H1 (cell line): Measurements from ENCODE around the gene CORO7. TPM values are rescaled to one million over a fixed set of nuclear protein-coding genes. Genes with fewer than 3 reads are reported as not detected.
A peak's percentile ranks its signal among the peaks of the same experiment; 100 is the strongest.

Source experiments
- CTCF ChIA-PET: fragments of 300-600 bp; sonication (Branson Sonifier 250); formaldehyde crosslinking; loops from one replicate; lab custom pipeline; 2021; ENCODE audit not compliant: partially characterized antibody; lab: Charles Lee
- POLR2A ChIA-PET: fragments of 300-600 bp; sonication (Branson Sonifier 250); formaldehyde crosslinking; loops from one replicate; lab custom pipeline; 2021; ENCODE audit warnings: inconsistent platforms; ENCODE audit not compliant: partially characterized antibody; lab: Charles Lee
- DNase-seq, 2 experiments: peaks; one replicate each; pipeline versions ENCODE4 v3.0.0 to v3.0.0-alpha.2; 2010 to 2022; ENCODE audit warnings: low spot score in 2 of 2, low read depth in 1 of 2, mixed read lengths in 1 of 2
- FAIRE-seq: peaks from 2 replicates; lab custom pipeline; 2011; peaks lifted over from hg19 to GRCh38; lab: Jason Lieb, UNC
- H2AFZ ChIP-seq: 2 replicates; pipeline ENCODE4 v1.8.1; 2012; ENCODE audit warnings: low read length, inconsistent platforms
- H2AK5ac ChIP-seq: 2 replicates; pipeline ENCODE4 v1.6.1; 2013; ENCODE audit warnings: low read depth, low read length
- H2BK120ac ChIP-seq: replicated peaks from 2 replicates; pipeline ENCODE3; 2013; ENCODE audit warnings: low read depth, low read length, inconsistent platforms
- H2BK12ac ChIP-seq: 2 replicates; pipeline ENCODE4 v1.6.1; 2013; ENCODE audit warnings: low read depth, low read length
- H2BK15ac ChIP-seq: 2 replicates; pipeline ENCODE4 v1.6.1; 2013; ENCODE audit warnings: low read length
- H2BK20ac ChIP-seq: 2 replicates; pipeline ENCODE4 v1.6.1; 2013; ENCODE audit warnings: low read length
- H2BK5ac ChIP-seq: 2 replicates; pipeline ENCODE4 v1.6.1; 2013; ENCODE audit warnings: low read depth, low read length
- H3K14ac ChIP-seq: 2 replicates; pipeline ENCODE4 v1.6.1; 2013; ENCODE audit warnings: inconsistent platforms; ENCODE audit not compliant: insufficient read length
- H3K18ac ChIP-seq: 2 replicates; pipeline ENCODE4 v1.6.1; 2013; ENCODE audit warnings: low read length; ENCODE audit errors: extremely low read depth
- H3K23ac ChIP-seq: 2 replicates; pipeline ENCODE4 v1.6.1; 2013; ENCODE audit warnings: inconsistent platforms; ENCODE audit not compliant: insufficient read length
- H3K23me2 ChIP-seq: 2 replicates; pipeline ENCODE4 v1.6.1; 2013; ENCODE audit warnings: low read depth, low read length
- H3K27ac ChIP-seq: 2 replicates; pipeline ENCODE4 v1.6.1; 2011; ENCODE audit warnings: low read depth, low read length, inconsistent platforms
- H3K27me3 ChIP-seq, 4 experiments: replicated peaks in 1 of 4; 1 replicate in 1 of 4; 2 replicates in 3 of 4; pipeline versions ENCODE4 v1.6.1 to v1.8.1; 2011 to 2013; ENCODE audit warnings: low read length in 3 of 4, mild to moderate bottlenecking in 3 of 4, inconsistent platforms in 2 of 4, mixed read lengths in 2 of 4, moderate library complexity in 1 of 4; ENCODE audit not compliant: control insufficient read depth in 3 of 4, insufficient read depth in 3 of 4; ENCODE audit errors: extremely low read depth in 1 of 4
- H3K36me3 ChIP-seq, 4 experiments: 2 replicates each; pipeline versions ENCODE4 v1.6.1 to v1.8.1; 2011 to 2013; ENCODE audit warnings: mild to moderate bottlenecking in 4 of 4, low read length in 3 of 4, moderate library complexity in 2 of 4, control low read depth in 1 of 4, inconsistent platforms in 1 of 4; ENCODE audit not compliant: insufficient read depth in 4 of 4, control insufficient read depth in 2 of 4
- H3K4ac ChIP-seq: replicated peaks from 2 replicates; pipeline ENCODE3; 2013; ENCODE audit warnings: low read length, low read depth, mixed read lengths, inconsistent platforms; ENCODE audit not compliant: insufficient read length
- H3K4me1 ChIP-seq, 4 experiments: replicated peaks in 1 of 4; 1 replicate in 1 of 4; 2 replicates in 3 of 4; pipeline versions ENCODE4 v1.6.1 to v1.8.1; 2011 to 2013; ENCODE audit warnings: low read length in 3 of 4, inconsistent platforms in 2 of 4, mixed read lengths in 1 of 4; ENCODE audit not compliant: insufficient read depth in 4 of 4, control insufficient read depth in 3 of 4
- H3K4me2 ChIP-seq, 2 experiments: 2 replicates each; pipeline versions ENCODE4 v1.6.1 to v1.8.1; 2011 to 2013; ENCODE audit warnings: low read depth in 2 of 2, low read length in 2 of 2, control low read depth in 1 of 2, inconsistent platforms in 1 of 2, mild to moderate bottlenecking in 1 of 2; ENCODE audit not compliant: insufficient read depth in 1 of 2
- H3K4me3 ChIP-seq, 4 experiments: fragments of 200-600, 300-600 bp in 1 of 4; sonication (generic), shearing (Covaris generic), sonication (Bioruptor Twin) in 1 of 4; 2 replicates each; pipeline versions ENCODE4 v1.5.1 to v1.8.1; 2011 to 2016; ENCODE audit warnings: low read length in 4 of 4, low read depth in 3 of 4, control low read depth in 2 of 4, inconsistent platforms in 2 of 4, mild to moderate bottlenecking in 2 of 4, mixed read lengths in 1 of 4, moderate library complexity in 1 of 4; ENCODE audit not compliant: insufficient read depth in 2 of 4; ENCODE audit errors: extremely low read depth in 1 of 4
- H3K56ac ChIP-seq: replicated peaks from 2 replicates; pipeline ENCODE3; 2013; ENCODE audit warnings: low read depth, mild to moderate bottlenecking, mixed read lengths, low read length, inconsistent platforms; ENCODE audit not compliant: insufficient read length
- H3K79me1 ChIP-seq: 2 replicates; pipeline ENCODE4 v1.6.1; 2013; ENCODE audit warnings: low read depth, low read length, control low read depth
- H3K79me2 ChIP-seq, 2 experiments: 2 replicates each; pipeline versions ENCODE4 v1.6.1 to v1.8.1; 2012 to 2013; ENCODE audit warnings: low read length in 2 of 2, mild to moderate bottlenecking in 2 of 2, inconsistent platforms in 1 of 2; ENCODE audit not compliant: insufficient read depth in 2 of 2, control insufficient read depth in 1 of 2
- H3K9ac ChIP-seq, 4 experiments: replicated peaks in 1 of 4; 1 replicate in 1 of 4; 2 replicates in 3 of 4; pipeline versions ENCODE4 v1.6.1 to v1.8.1; 2011 to 2013; ENCODE audit warnings: low read depth in 3 of 4, low read length in 3 of 4, control low read depth in 2 of 4, mild to moderate bottlenecking in 2 of 4, moderate library complexity in 2 of 4, inconsistent platforms in 1 of 4; ENCODE audit errors: extremely low read depth in 1 of 4
- H3K9me3 ChIP-seq, 2 experiments: 2 replicates each; pipeline versions ENCODE4 v1.6.1 to v1.8.1; 2012 to 2013; ENCODE audit warnings: mild to moderate bottlenecking in 2 of 2, moderate library complexity in 2 of 2, control low read depth in 1 of 2, inconsistent platforms in 1 of 2, low read depth in 1 of 2, low read length in 1 of 2, mixed read lengths in 1 of 2; ENCODE audit not compliant: insufficient read depth in 2 of 2
- H4K20me1 ChIP-seq, 2 experiments: replicated peaks in 1 of 2; 2 replicates each; pipeline versions ENCODE3 to v1.8.1; 2011 to 2013; ENCODE audit warnings: inconsistent platforms in 2 of 2, low read length in 2 of 2, mild to moderate bottlenecking in 1 of 2; ENCODE audit not compliant: insufficient read depth in 2 of 2, control insufficient read depth in 1 of 2
- H4K5ac ChIP-seq: 2 replicates; pipeline ENCODE4 v1.6.1; 2013; ENCODE audit warnings: low read length, low read depth, mixed read lengths, inconsistent platforms; ENCODE audit not compliant: insufficient read length
- H4K8ac ChIP-seq: 2 replicates; pipeline ENCODE4 v1.8.0; 2013; ENCODE audit warnings: mild to moderate bottlenecking, moderate library complexity, low read length, inconsistent platforms; ENCODE audit not compliant: insufficient read depth; ENCODE audit errors: extremely low read depth
- H4K91ac ChIP-seq: replicated peaks from 2 replicates; pipeline ENCODE3; 2013; ENCODE audit warnings: low read length, mixed read lengths, inconsistent platforms; ENCODE audit not compliant: insufficient read length
- CREB1 ChIP-seq: IDR thresholded peaks from 2 replicates; pipeline ENCODE4 v1.6.1; 2012; ENCODE audit warnings: inconsistent platforms
- GABPA ChIP-seq: IDR thresholded peaks from 2 replicates; pipeline ENCODE4 v1.6.1; 2011; ENCODE audit warnings: mild to moderate bottlenecking, low read length, moderate library complexity, borderline replicate concordance; ENCODE audit not compliant: insufficient read depth
- KDM4A ChIP-seq: IDR thresholded peaks from one replicate; pipeline ENCODE4 v1.7.1; 2012; ENCODE audit warnings: low read depth, mild to moderate bottlenecking, moderate library complexity, low read length, inconsistent platforms; ENCODE audit not compliant: severe bottlenecking
- RNF2 ChIP-seq: fragments of 200-900, 300-1000 bp; sonication (generic); IDR thresholded peaks from 2 replicates; pipeline ENCODE4 v1.7.1; 2016; ENCODE audit warnings: borderline replicate concordance, low read depth, mild to moderate bottlenecking, antibody characterized with exemption, low read length; ENCODE audit not compliant: poor library complexity, severe bottlenecking; ENCODE audit errors: missing control alignments
- SIN3A ChIP-seq, 2 experiments: IDR thresholded peaks in 1 of 2; conservative IDR thresholded peaks in 1 of 2; 2 replicates each; pipeline ENCODE4 v1.6.1; 2011 to 2012; ENCODE audit warnings: low read length in 2 of 2, improper control_type of control experiment in 1 of 2, low read depth in 1 of 2, mild to moderate bottlenecking in 1 of 2
- SP1 ChIP-seq: IDR thresholded peaks from 2 replicates; pipeline ENCODE4 v1.6.1; 2011; ENCODE audit warnings: low read depth, low read length
- WGBS, 2 experiments: shearing (Covaris generic) in 1 of 2; methylation state at CpG; one replicate each; pipeline versions ENCODE4 v1.1.6 to v1.1.7; 2013 to 2015; ENCODE audit warnings: low lambda C conversion rate in 2 of 2, mixed read lengths in 2 of 2, inconsistent platforms in 1 of 2, low coverage in 1 of 2, missing lambda C conversion rate in 1 of 2; ENCODE audit not compliant: insufficient replicate concordance in 2 of 2, insufficient coverage in 1 of 2, insufficient read length in 1 of 2; ENCODE audit errors: extremely low coverage in 1 of 2, missing lambda C conversion rate in 1 of 2; 5-methylcytosine and 5-hydroxymethylcytosine counted together
- polyA plus RNA-seq, 7 experiments: library from polyadenylated mRNA; depleted of rRNA in 3 of 7; stranded (reverse) in 5 of 7; unstranded in 2 of 7; fragments of >200 nt in 5 of 7; fragments of 200-250 nt in 2 of 7; gene quantifications; 1 replicate in 5 of 7; 2 replicates in 1 of 7; 4 replicates in 1 of 7; pipeline versions ENCODE4 v1.2.1 to v1.2.3, GENCODE V29; 2011 to 2013; ENCODE audit warnings: missing spikeins in 2 of 7, mixed read lengths in 2 of 7
- total RNA-seq: library from RNA; stranded (reverse); fragmentation: NEBNext Ultra II Directional; extraction: Animal tissue kit (Norgen Biotek cat#: 25700); gene quantifications from 2 replicates; pipeline ENCODE4 v1.2.1, GENCODE V29; 2021
- TF ChIP-seq, protein P1 (sequence below): IDR thresholded peaks from 2 replicates; pipeline ENCODE4 v1.6.1; 2012; ENCODE audit warnings: inconsistent platforms
- TF ChIP-seq, protein P2 (sequence below): IDR thresholded peaks from 2 replicates; pipeline ENCODE4 v1.6.1; 2012; ENCODE audit warnings: inconsistent platforms

The CORO7 gene
- total and polyA plus RNA-seq, 2 of the 8 experiments (the other 6 are each of a cell fraction or from before 2014, with no cell fraction given), result 25.2 to 29.8 TPM

DNA sequence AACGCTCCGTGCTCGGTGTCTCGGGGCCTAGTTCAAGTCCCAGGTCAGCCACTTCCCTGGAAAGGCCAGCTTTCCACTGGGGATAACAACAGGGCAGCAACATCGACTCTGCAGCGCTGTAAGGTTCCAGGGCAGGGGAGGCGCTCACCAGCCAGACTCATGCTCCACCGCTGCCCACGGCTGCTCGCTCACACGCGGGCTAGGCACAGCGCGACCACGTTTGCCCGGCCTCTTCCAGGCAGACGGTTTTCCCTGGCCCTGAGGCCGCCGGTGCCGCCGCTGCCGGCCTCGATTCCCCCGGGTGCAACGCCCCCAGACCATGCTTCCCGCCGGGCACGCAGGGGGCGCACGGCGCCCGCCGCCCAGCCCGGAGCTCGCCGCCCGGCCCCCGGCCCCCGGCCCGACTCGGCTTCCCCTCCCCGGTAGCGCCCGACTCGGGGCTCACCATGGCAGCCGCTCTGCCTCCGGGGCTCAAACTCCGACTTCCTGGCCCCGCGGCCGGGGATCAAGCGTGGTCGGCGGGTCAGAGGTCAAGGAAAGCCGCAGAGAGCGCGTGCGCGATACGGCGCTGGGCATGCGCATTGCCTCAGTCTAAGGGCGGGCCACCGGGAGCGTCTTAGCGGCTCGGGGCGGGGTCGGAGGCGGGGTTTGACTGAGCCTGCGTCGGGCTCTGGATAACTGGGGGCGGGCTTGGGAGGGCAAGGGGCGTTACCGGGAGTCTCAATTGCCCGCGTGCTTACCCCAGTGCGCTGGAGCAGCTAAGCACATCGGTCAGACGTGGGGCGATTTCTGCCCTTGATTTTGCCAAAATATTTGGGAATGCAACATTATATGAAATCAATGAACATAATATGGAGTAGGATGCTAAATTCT lies 65.4 kb downstream of the CORO7 start, which contains the start of gene PAM16:
PAM16 (minus strand) TSS at position 535 of the 873 bp plus-strand sequence; CDS start at position 448, 87 bp downstream.
- Histone ChIP-seq H3K23ac (no peak within 1 kb of the TSS), H2BK120ac (no peak within 1 kb of the TSS), H2AFZ (no peak within 1 kb of the TSS), H4K8ac (peak within 1 kb of the TSS; percentile 81), H2BK20ac (no peak within 1 kb of the TSS), H3K79me2 (peaks cover 18 to 48% of the 10 kb centered on the region in 2 experiments), H4K5ac (peak within 1 kb of the TSS; percentile 66), H4K20me1 (peaks cover 0 to 12% of the 10 kb centered on the region in 2 experiments), H2BK5ac (peak within 1 kb of the TSS; percentile 96), H3K4me3 (peak within 1 kb of the TSS; percentile 91 to 97 (median 96)), H3K36me3 (peaks cover 0 to 8% (median under 1%) of the 10 kb centered on the region in 4 experiments; a peak in 3 of 8 replicates), H3K4me1 (peaks cover 0 to 4% (median 0%) of the 10 kb centered on the region in 4 experiments; a peak in 1 of 7 replicates), H2AK5ac (peak within 1 kb of the TSS; percentile 66; the same call in 1 of the 2 replicates), H3K4me2 (peak within 1 kb of the TSS; percentile 62 to 83), H3K56ac (peak within 1 kb of the TSS; percentile 20), H3K9me3 (no peaks in the 10 kb centered on the region), H2BK15ac (peak within 1 kb of the TSS; percentile 88), H3K14ac (no peak within 1 kb of the TSS), H3K27me3 (peaks cover 0 to 2% (median 0%) of the 10 kb centered on the region in 4 experiments; a peak in 1 of 7 replicates), H3K23me2 (no peaks in the 10 kb centered on the region; the same call in 1 of the 2 replicates), H3K4ac (peak within 1 kb of the TSS; percentile 44), H4K91ac (peak within 1 kb of the TSS; percentile 99), H3K79me1 (peaks cover 7% of the 10 kb centered on the region; the same call in 1 of the 2 replicates), H3K9ac (peak within 1 kb of the TSS; percentile 84 to 98 (median 95)), H2BK12ac (peak within 1 kb of the TSS; percentile 95), H3K27ac (peak within 1 kb of the TSS; percentile 85), H3K18ac (peak within 1 kb of the TSS; percentile 97)
- CTCF ChIA-PET, result interaction anchor here (0.5 to 12.6 kb wide), 24 partner anchors 9 to 1195 kb away, joined by 3 to 159 read pairs (median 4); no protein-coding TSS in a partner anchor
- 3% methylated on average over 44 of the region's 81 CpGs; no CpG with 5 or more reads in 1 of the 2 experiments for WGBS, 2 experiments
- POLR2A ChIA-PET, result interaction anchor here (0.6 to 9.8 kb wide), 33 partner anchors 8 to 117 kb away, joined by 3 to 154 read pairs (median 5); partner anchors contain the start of gene VASN
- DNase-seq (peak; percentile 87 to 100), FAIRE-seq (peak; percentile 36)
- TF ChIP-seq, protein P1, sequence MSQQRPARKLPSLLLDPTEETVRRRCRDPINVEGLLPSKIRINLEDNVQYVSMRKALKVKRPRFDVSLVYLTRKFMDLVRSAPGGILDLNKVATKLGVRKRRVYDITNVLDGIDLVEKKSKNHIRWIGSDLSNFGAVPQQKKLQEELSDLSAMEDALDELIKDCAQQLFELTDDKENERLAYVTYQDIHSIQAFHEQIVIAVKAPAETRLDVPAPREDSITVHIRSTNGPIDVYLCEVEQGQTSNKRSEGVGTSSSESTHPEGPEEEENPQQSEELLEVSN, result peak; percentile 83
- TF ChIP-seq SP1 (peak; percentile 58; the same call in 1 of the 2 replicates), GABPA (no peak), SIN3A (conservative IDR thresholded peaks at IDR 0.05 in 1 of 2, IDR thresholded peaks at IDR 0.05 in 1 of 2; ENCODE audit: low read depth in 1 of 2, low read length in 2 of 2) (peak in 1 of 2 experiments; percentile 27; a peak in 1 of 4 replicates), KDM4A (peak; percentile 14), CREB1 (no peak), RNF2 (no peak)
- TF ChIP-seq, protein P2, sequence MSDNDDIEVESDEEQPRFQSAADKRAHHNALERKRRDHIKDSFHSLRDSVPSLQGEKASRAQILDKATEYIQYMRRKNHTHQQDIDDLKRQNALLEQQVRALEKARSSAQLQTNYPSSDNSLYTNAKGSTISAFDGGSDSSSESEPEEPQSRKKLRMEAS, result peak; percentile 87
